Measurements from ENCODE around the gene MAPK10. TPM values are rescaled to one million over a fixed set of nuclear protein-coding genes. Genes with fewer than 3 reads are reported as not detected.

Gene MAPK10
- total RNA-seq, 1 experiment from 2014 or later, result 4.7 TPM

DNA sequence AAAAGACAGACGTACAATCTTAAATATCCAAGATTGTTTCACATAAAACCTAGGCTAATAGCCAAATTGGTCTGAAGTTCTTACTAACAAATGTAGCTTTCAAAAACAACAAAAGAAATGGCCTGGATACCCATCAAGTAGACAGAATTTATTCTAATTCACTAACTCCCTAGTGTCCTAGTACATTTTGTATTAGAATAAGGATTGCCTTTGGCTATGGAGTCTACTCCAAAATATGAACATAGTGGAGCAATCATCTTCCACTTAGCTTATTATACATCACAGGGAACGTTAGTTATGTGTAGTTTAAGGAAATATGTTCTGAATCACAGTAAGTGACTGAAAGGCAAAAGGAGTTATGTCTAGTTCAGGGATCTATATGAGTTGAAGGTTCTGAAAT, 81.7 kb downstream of the MAPK10 start:
- H3K27ac ChIP-seq (ENCODE audit: insufficient read length, low read depth, low read length), result no peak overlapping the region
- H2AFZ ChIP-seq (ENCODE audit: low read length), result no peak overlapping the region
- Mint-ChIP-seq H3K27me3 (ENCODE audit: low read depth) (no peaks in the 10 kb centered on the region), H3K36me3 (ENCODE audit: insufficient read depth in 1 of 3, low read depth in 3 of 3) (no peaks in the 10 kb centered on the region), H3K4me3 (no peak overlapping the region), H3K27ac (no peak overlapping the region), H3K9me3 (no peaks in the 10 kb centered on the region), H3K4me1 (peaks cover 15% of the 10 kb centered on the region in 2 experiments)
- H3K4me1 ChIP-seq (ENCODE audit: insufficient read depth, low read length), result no peaks in the 10 kb centered on the region
- no peak overlapping the region for H2BK120ac ChIP-seq (ENCODE audit: low read depth, low read length, poor library complexity, severe bottlenecking)
- H3K14ac ChIP-seq (ENCODE audit: insufficient read depth, low read length), result no peak overlapping the region
- H3K23ac ChIP-seq (ENCODE audit: insufficient read length, low read depth, low read length), result no peak overlapping the region
- no peak overlapping the region for H3K56ac ChIP-seq (ENCODE audit: insufficient read length, low read depth, low read length)
- no CpG with 5 or more reads among the region's 2 CpGs for WGBS (ENCODE audit: extremely low coverage, insufficient read length, low lambda C conversion rate)
- H3K18ac ChIP-seq (ENCODE audit: insufficient read length, low read depth, low read length), result no peak overlapping the region
- H3K9ac ChIP-seq (ENCODE audit: extremely low read depth, insufficient read length, low read length), result no peak overlapping the region
- H3K79me1 ChIP-seq (ENCODE audit: insufficient read depth, low read depth, low read length, poor library complexity, severe bottlenecking), result no peaks in the 10 kb centered on the region
- no peak overlapping the region for H2BK20ac ChIP-seq (ENCODE audit: low read depth, low read length, poor library complexity, severe bottlenecking)
- no peak for TF ChIP-seq CTCF (conservative IDR thresholded peaks at IDR 0.05)
- H3K79me2 ChIP-seq (ENCODE audit: insufficient read depth, low read length), result no peaks in the 10 kb centered on the region
- H4K20me1 ChIP-seq (ENCODE audit: control insufficient read depth, insufficient read depth, insufficient read length), result no peaks in the 10 kb centered on the region
- no peak overlapping the region for H3K4me2 ChIP-seq (ENCODE audit: insufficient read depth, insufficient read length, low read length)
- H3T11ph ChIP-seq (ENCODE audit: low read length), result no peak overlapping the region
- no peak overlapping the region for H4K5ac ChIP-seq (ENCODE audit: insufficient read length, low read depth, low read length)
- no peak overlapping the region for H3K4ac ChIP-seq (ENCODE audit: low read depth, low read length)
- no peak overlapping the region for H2BK12ac ChIP-seq (ENCODE audit: insufficient read length, low read depth, low read length)
- no peak overlapping the region for H4K91ac ChIP-seq (ENCODE audit: insufficient read length, low read depth, low read length)
- no peak for DNase-seq
- H3K23me2 ChIP-seq (ENCODE audit: insufficient read length, low read depth, low read length, poor library complexity, severe bottlenecking), result no peaks in the 10 kb centered on the region
- no peak overlapping the region for H2AK5ac ChIP-seq (ENCODE audit: insufficient read length, low read length)
- H3K27me3 ChIP-seq (ENCODE audit: insufficient read depth, low read length), result no peaks in the 10 kb centered on the region
- H2BK5ac ChIP-seq (ENCODE audit: insufficient read length, low read length), result no peak overlapping the region
- H2BK15ac ChIP-seq (ENCODE audit: low read depth, low read length), result no peak overlapping the region
- H3K9me3 ChIP-seq (ENCODE audit: control insufficient read depth, low read depth, low read length), result no peaks in the 10 kb centered on the region
- H4K8ac ChIP-seq (replicated peaks; ENCODE audit: insufficient read length, low read depth, low read length), result no peak overlapping the region
